ENCODE data around the gene CCDC57. TPM values are rescaled to one million over a fixed set of nuclear protein-coding genes. Genes with fewer than 3 reads are reported as not detected.
"Not testable (repeated sequence)": the region's sequence is repeated elsewhere in the genome, so short reads cannot be mapped to it uniquely, and the experiment has no call there.

CCDC57 gene
- polyA plus RNA-seq, 3 donors from 2014 or later, result 27.7 to 65.8 (median 28.8) TPM

DNA sequence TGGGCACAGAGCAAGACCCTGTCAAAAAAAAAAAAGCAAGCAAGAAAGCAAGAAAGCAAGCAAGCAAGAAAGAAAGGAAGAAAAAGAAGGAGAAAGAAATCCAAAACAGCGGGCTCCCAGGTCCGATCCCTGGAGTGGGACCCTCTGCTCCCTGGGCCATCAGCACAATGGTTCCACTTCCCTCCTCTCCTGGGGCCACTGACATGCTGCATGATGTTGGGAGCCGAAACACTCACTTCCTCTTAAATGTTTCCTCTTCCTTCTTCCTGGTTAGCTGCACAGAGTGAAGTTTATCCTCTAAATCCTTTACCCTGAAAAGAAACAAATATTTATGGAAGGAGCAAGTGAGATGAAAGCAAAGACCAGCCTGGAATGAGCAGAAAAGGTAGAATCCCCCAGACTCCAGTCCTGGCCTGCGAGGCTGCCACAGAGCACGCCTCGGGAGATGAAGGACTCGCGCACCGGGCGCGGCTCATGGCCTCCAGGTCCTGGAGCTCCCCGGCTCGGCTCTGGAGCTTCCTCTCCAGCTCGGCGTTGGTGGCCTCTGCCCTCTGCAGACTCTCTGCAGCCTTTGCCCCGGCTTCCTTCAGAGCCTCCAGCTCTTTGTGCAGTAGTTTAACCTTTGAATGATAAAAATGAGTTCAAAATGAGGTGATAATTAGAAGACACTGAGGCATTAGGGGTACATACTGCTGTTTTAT, 19.0 kb downstream of the CCDC57 start:
- H3K27ac Mint-ChIP-seq, result no peak overlapping the region
- H3K27me3 Mint-ChIP-seq (ENCODE audit: low read depth in 3 of 3), result peaks cover 0 to 4% (median 0%) of the 10 kb centered on the region in 3 donors
- no peak for DNase-seq
- no peaks in the 10 kb centered on the region for H3K9me3 Mint-ChIP-seq
- no peak overlapping the region for H3K4me3 Mint-ChIP-seq
- H3K36me3 Mint-ChIP-seq, result peaks cover 9 to 32% (median 22%) of the 10 kb centered on the region in 3 donors
- peaks cover 8 to 10% of the 10 kb centered on the region in 2 donors for H3K4me1 Mint-ChIP-seq

DNA sequence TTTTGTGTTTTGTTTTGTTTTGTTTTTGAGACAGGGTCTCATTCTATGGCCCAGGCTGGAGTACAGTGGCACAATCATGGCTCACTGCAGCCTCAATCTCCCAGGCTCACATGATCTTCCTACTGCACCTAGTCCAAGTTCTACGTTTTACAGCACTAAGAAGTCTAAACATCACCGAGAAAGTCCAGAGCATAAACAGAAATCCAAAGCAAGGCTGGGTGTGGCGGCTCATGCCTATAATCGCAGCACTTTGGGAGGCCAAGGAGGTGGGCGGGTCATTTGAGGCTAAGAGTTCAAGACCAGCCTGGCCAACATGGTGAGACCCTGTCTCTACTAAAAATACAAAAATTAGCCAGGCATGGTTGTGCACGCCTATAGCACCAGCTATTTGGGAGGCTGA, 19.6 kb downstream of the CCDC57 start:
- H3K27ac Mint-ChIP-seq; H3K4me1 Mint-ChIP-seq; H3K4me3 Mint-ChIP-seq; DNase-seq; H3K27me3 Mint-ChIP-seq (ENCODE audit: low read depth in 3 of 3); H3K9me3 Mint-ChIP-seq: not testable (repeated sequence)
- H3K36me3 Mint-ChIP-seq, result peaks cover 5 to 32% (median 17%) of the 10 kb centered on the region in 3 donors

DNA sequence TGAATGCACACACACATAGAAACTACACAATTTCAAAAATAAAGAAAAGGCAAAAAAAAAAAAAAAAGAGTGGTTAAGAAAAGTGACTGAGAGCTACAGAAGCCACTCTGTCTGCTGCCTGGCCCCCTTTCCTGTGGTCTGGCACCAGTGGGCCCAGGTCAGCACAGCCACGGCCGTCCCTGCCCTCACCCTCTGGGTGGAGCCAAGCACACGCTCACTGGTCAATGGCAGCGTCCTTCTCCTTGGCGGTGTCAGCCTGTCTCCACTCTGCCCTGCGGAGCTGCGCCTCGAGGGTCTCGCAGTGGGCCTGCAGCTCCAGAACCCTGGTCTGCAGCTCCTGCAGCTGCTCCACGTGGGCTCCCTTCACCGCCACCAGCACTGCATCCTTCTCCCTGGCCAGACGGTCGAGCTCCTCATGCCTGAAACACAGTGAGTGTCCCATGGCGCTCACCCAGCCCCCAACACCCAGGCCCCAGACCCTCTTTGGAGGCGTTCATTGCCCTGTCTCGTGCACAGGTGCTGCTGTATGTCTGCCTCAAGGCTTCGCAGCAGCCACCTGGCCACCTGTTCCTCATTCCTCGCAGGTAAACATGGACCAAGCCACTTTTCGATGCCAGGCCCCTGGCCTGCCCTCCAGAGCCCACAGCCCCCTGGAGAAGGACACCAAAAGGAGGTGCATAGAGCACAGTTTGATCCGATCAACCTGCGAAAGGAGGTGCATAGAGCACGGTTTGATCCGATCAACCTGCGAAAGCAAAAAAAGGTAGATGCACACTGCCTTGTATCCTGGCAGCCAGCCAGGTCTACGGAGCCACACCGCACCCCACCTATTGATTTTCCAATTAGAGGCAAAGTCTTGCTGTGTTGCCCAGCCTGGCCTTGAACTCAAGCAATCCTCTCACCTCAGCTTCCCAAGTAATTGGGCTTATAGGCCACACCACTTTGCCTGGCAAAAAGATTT, 24.4 kb downstream of the CCDC57 start:
- Mint-ChIP-seq H3K27ac (no peak overlapping the region), H3K9me3 (no peaks in the 10 kb centered on the region), H3K27me3 (ENCODE audit: low read depth in 3 of 3) (no peaks in the 10 kb centered on the region), H3K4me3 (no peak overlapping the region), H3K4me1 (no peaks in the 10 kb centered on the region), H3K36me3 (peaks cover 0 to 22% (median 10%) of the 10 kb centered on the region in 3 donors)
- no peak for DNase-seq

GRCh38 chr17:82187500-82187899, 25.1 kb downstream of the CCDC57 start:
- H3K4me1 Mint-ChIP-seq, result no peaks in the 10 kb centered on the region
- H3K4me3 Mint-ChIP-seq, result no peak overlapping the region
- no peak overlapping the region for H3K27ac Mint-ChIP-seq
- DNase-seq, result no peak
- H3K9me3 Mint-ChIP-seq, result no peaks in the 10 kb centered on the region
- H3K36me3 Mint-ChIP-seq, result peaks cover 3 to 24% (median 13%) of the 10 kb centered on the region in 3 donors
- H3K27me3 Mint-ChIP-seq (ENCODE audit: low read depth in 3 of 3), result no peaks in the 10 kb centered on the region

- Mint-ChIP-seq H3K27ac (peak overlapping the region in 1 of 6 donors; percentile 33), H3K4me1 (no peaks in the 10 kb centered on the region), H3K36me3 (peaks cover 3 to 28% (median 13%) of the 10 kb centered on the region in 3 donors), H3K27me3 (ENCODE audit: low read depth in 3 of 3) (no peaks in the 10 kb centered on the region), H3K9me3 (no peaks in the 10 kb centered on the region), H3K4me3 (no peak overlapping the region)
- DNase-seq, result no peak
Measured at GRCh38 chr17:82186221-82186620, 26.4 kb downstream of the CCDC57 start.

DNA sequence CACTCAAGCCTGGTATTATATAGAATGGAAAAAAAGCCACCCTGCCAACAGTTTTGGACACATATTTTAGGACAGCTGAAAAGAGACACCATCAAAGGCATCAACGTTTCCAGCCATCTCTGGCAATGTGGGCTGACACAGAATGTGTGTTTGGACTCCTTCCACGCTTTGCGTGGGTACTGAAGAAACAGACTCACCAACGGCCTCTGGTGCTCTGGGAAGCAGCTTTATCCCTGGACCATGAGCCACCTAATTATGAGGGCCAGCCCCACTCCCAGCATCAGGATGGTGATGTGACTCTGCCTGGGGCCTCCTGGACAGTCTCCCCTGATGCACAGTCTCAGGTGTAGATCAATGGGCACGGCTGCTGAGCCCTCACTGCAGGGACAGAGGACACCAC, 27.9 kb downstream of the CCDC57 start:
- Mint-ChIP-seq H3K4me3 (no peak overlapping the region), H3K4me1 (no peaks in the 10 kb centered on the region), H3K36me3 (peaks cover 3 to 28% (median 13%) of the 10 kb centered on the region in 3 donors), H3K27ac (no peak overlapping the region), H3K9me3 (no peaks in the 10 kb centered on the region), H3K27me3 (ENCODE audit: low read depth in 3 of 3) (no peaks in the 10 kb centered on the region)
- no peak for DNase-seq

GRCh38 chr17:82180776-82181528, 31.7 kb downstream of the CCDC57 start:
- Mint-ChIP-seq H3K27ac (no peak overlapping the region), H3K36me3 (peaks cover 8 to 33% (median 14%) of the 10 kb centered on the region in 3 donors), H3K4me1 (no peaks in the 10 kb centered on the region), H3K4me3 (no peak overlapping the region), H3K9me3 (no peaks in the 10 kb centered on the region), H3K27me3 (ENCODE audit: low read depth in 3 of 3) (no peaks in the 10 kb centered on the region)
- DNase-seq, result no peak

DNA sequence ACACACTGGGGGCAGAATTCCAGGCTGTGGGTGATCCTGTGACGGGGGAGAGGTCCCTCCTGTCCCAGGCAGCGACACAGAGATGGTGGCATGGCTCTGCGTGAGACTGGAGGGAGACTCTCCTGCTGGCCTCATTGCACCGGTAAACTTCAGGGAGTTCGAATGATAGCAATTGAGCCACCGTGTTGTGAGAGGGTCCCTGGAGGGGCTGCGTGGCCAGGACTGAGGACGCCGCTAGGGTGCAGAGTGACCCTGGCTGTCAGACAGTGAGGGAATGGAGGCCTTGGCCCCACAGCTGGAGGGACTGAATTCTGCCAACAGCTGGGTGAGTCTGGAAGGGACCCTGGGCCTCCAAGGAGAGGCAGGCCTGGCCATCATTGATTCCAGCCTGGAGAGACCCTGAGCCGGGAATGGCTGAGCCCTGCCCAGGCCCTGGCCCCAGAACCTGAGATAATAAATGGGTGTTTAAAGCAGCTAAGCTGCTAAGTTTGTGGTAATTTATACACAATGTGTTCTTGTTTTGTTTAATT, 32.6 kb downstream of the CCDC57 start:
- Mint-ChIP-seq H3K36me3 (peaks cover 8 to 36% (median 13%) of the 10 kb centered on the region in 3 donors), H3K27me3 (ENCODE audit: low read depth in 3 of 3) (no peaks in the 10 kb centered on the region), H3K4me1 (no peaks in the 10 kb centered on the region), H3K9me3 (no peaks in the 10 kb centered on the region), H3K4me3 (no peak overlapping the region), H3K27ac (no peak overlapping the region)
- DNase-seq, result no peak

DNA sequence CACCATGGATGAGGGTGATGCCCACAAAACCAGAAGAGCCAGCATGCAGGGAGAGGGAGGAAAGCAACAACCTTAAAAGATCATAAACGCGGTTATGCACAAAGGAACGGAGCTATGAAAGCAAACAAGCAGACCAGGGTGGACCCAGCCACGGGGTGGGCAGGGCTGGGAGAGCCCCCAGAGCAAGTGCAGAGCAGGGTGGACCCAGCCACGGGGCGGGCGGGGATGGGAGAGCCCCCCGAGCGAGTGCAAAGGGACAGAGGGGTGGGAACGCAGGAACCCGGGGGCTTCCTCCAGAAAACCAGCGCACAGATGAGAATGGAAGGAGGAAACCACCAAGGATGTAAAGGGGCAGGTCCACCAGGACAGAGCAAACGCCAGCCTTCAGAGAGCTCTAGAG, 33.2 kb downstream of the CCDC57 start:
- Mint-ChIP-seq H3K9me3 (no peaks in the 10 kb centered on the region), H3K36me3 (peaks cover 8 to 34% (median 13%) of the 10 kb centered on the region in 3 donors), H3K27me3 (ENCODE audit: low read depth in 3 of 3) (no peaks in the 10 kb centered on the region), H3K27ac (no peak overlapping the region), H3K4me3 (no peak overlapping the region), H3K4me1 (no peaks in the 10 kb centered on the region)
- DNase-seq, result no peak

- H3K9me3 Mint-ChIP-seq, result no peaks in the 10 kb centered on the region
- DNase-seq, result no peak
- no peak overlapping the region for H3K4me3 Mint-ChIP-seq
- H3K4me1 Mint-ChIP-seq, result no peaks in the 10 kb centered on the region
- peaks cover 0 to 2% (median 0%) of the 10 kb centered on the region in 3 donors for H3K27me3 Mint-ChIP-seq (ENCODE audit: low read depth in 3 of 3)
- peaks cover 11 to 29% (median 12%) of the 10 kb centered on the region in 3 donors for H3K36me3 Mint-ChIP-seq
- H3K27ac Mint-ChIP-seq, result no peak overlapping the region
Measured at GRCh38 chr17:82178499-82179261, 34.0 kb downstream of the CCDC57 start.

- Mint-ChIP-seq H3K27me3 (ENCODE audit: low read depth in 3 of 3) (peaks cover 0 to 2% (median 0%) of the 10 kb centered on the region in 3 donors), H3K27ac (no peak overlapping the region), H3K4me1 (no peaks in the 10 kb centered on the region), H3K9me3 (no peaks in the 10 kb centered on the region), H3K36me3 (peaks cover 5 to 27% (median 8%) of the 10 kb centered on the region in 3 donors), H3K4me3 (no peak overlapping the region)
- DNase-seq, result no peak
Measured at GRCh38 chr17:82177761-82178498, 34.7 kb downstream of the CCDC57 start.

DNA sequence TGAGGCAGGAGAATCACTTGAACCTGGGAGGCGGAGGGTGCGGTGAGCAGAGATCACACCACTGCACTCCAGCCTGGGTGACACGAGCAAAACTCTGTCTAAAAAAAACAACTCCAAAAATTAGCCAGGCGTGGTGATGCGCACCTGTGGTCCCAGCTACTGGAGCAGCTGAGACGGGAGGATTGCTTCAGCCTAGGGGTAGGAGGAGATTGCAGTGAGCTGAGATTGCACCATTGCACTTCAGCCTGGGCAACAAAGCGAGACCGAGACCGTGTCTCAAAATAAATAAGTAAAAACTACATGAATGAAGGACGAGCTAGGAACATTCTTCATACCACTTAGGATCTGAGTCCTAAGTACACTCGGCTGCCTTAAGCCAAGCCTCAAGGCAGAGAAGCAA, 35.4 kb downstream of the CCDC57 start:
- no peak for DNase-seq
- Mint-ChIP-seq H3K36me3 (peaks cover 4 to 28% (median 7%) of the 10 kb centered on the region in 3 donors), H3K27me3 (ENCODE audit: low read depth in 3 of 3) (peaks cover 0 to 2% (median 0%) of the 10 kb centered on the region in 3 donors), H3K27ac (no peak overlapping the region), H3K4me1 (no peaks in the 10 kb centered on the region), H3K9me3 (no peaks in the 10 kb centered on the region), H3K4me3 (no peak overlapping the region)

Data from immature natural killer cell (primary cell).